BLaER1 (cell line): Measurements from ENCODE around the gene RHOJ.

ENCODE experiments used
- H3K27ac ChIP-seq: shearing (Covaris generic); formaldehyde crosslinking; 2 replicates; pipeline ENCODE4 v1.8.1; 2022
- H3K27me3 ChIP-seq: shearing (Covaris generic); formaldehyde crosslinking; 2 replicates; pipeline ENCODE4 v1.8.1; 2022
- H3K36me3 ChIP-seq: shearing (Covaris generic); formaldehyde crosslinking; 2 replicates; pipeline ENCODE4 v1.8.1; 2022
- H3K4me1 ChIP-seq: shearing (Covaris generic); formaldehyde crosslinking; 2 replicates; pipeline ENCODE4 v1.8.1; 2022
- H3K4me2 ChIP-seq: shearing (Covaris generic); formaldehyde crosslinking; 2 replicates; pipeline ENCODE4 v1.8.1; 2022
- H3K4me3 ChIP-seq: shearing (Covaris generic); formaldehyde crosslinking; 2 replicates; pipeline ENCODE4 v1.8.1; 2022
- H3K9ac ChIP-seq: shearing (Covaris generic); formaldehyde crosslinking; 2 replicates; pipeline ENCODE4 v1.8.1; 2022
- H3K9me3 ChIP-seq: shearing (Covaris generic); formaldehyde crosslinking; 2 replicates; pipeline ENCODE4 v1.8.1; 2022
- H4K20me1 ChIP-seq: shearing (Covaris generic); formaldehyde crosslinking; 2 replicates; pipeline ENCODE4 v1.8.1; 2022
- Cebpa-rat ChIP-seq: shearing (Covaris generic); IDR thresholded peaks from 2 replicates; pipeline ENCODE4 v1.8.1; 2022

RHOJ gene

DNA sequence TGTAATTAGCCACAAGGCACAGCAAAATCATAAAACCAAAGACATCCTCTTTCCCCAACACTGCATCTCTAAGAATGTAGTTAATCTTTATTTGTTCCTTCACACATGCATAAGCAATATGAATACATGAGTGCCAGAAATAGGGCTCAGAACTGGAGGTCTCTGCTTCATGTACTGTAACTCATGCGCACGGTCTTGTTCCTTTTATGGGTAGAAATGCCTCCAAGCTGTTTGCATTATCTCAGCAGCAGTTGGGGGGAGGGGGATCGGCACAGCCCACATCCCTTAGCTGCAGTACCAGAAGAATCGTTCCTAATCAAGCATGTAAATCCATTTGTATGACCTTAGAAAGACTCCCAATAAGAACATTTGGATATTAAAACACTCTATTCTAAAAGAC is 20.0 kb downstream of the RHOJ start:
- H3K9ac ChIP-seq: no peak overlapping the region
- no peaks in the 10 kb centered on the region for H3K9me3 ChIP-seq
- no peak overlapping the region for H3K27ac ChIP-seq
- no peaks in the 10 kb centered on the region for H3K4me1 ChIP-seq
- H3K4me3 ChIP-seq: no peak overlapping the region
- H3K36me3 ChIP-seq: no peaks in the 10 kb centered on the region
- H4K20me1 ChIP-seq: no peaks in the 10 kb centered on the region
- no peak for TF ChIP-seq Cebpa-rat
- no peak overlapping the region for H3K4me2 ChIP-seq
- H3K27me3 ChIP-seq: no peaks in the 10 kb centered on the region

DNA sequence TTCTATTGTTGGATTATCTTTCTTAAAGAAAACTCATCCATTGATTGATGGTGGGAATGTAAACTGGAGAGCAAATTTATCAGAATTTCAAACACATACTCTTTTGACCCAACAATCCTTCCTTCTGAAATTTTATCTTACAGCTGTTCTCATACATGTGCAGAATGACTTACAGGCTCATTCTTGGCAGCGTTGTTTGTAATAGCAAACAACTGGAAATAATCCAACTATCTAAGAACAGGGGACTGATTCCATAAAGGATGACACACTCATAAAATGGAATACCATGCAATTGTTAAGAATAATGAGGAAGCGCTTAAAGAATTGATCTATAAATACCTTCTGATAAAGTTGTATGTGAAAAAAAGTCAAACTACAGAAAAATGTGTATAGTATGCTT is 24.0 kb downstream of the RHOJ start:
- H3K4me1 ChIP-seq: no peaks in the 10 kb centered on the region

DNA sequence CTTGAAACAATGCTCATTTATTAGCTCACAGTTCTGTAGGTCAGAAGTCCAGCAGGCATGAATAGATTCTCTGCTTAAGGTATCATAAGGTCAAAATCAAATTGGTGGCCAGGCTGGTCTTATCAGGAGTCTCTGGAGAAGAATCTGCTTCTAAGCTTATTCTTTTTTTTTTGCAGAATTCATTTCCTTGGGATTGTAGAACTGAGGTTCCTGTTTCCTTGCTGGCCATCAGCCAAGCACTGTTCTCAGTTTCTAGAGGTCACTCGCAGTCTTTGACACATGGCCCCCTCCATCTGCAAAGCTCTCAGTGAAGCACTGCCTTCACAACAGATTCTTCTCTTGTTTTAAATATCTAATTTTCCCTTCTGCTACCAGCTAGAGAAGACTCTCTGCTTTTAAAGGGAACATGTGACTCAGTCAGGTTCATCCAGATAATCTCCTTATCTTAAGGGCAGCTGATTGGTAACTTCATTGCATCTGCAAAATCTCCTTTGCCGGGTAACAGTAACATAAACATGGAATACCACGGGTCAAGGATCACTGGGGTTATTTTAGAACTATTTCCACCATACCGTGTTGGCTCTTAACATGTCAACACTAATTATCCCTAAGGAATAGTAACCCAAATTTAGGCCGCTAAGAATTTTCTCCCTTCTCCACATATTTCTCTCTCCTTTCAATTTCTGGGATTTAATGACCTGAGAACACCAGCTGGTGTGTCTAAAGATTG is 25.3 kb downstream of the RHOJ start:
- no peaks in the 10 kb centered on the region for H3K9me3 ChIP-seq
- no peak overlapping the region for H3K9ac ChIP-seq
- H3K36me3 ChIP-seq: no peaks in the 10 kb centered on the region
- no peaks in the 10 kb centered on the region for H4K20me1 ChIP-seq
- H3K27me3 ChIP-seq: no peaks in the 10 kb centered on the region
- no peak overlapping the region for H3K4me3 ChIP-seq
- H3K4me2 ChIP-seq: no peak overlapping the region
- H3K4me1 ChIP-seq: no peaks in the 10 kb centered on the region
- no peak for TF ChIP-seq Cebpa-rat
- H3K27ac ChIP-seq: no peak overlapping the region

More for the DNA sequence above, 24.0 kb downstream of the RHOJ start:
- no peak overlapping the region for H3K4me3 ChIP-seq
- H3K4me2 ChIP-seq: no peak overlapping the region
- no peak for TF ChIP-seq Cebpa-rat
- no peaks in the 10 kb centered on the region for H3K9me3 ChIP-seq
- no peaks in the 10 kb centered on the region for H3K36me3 ChIP-seq
- H3K27ac ChIP-seq: no peak overlapping the region
- no peaks in the 10 kb centered on the region for H3K27me3 ChIP-seq
- H4K20me1 ChIP-seq: no peaks in the 10 kb centered on the region
- H3K9ac ChIP-seq: no peak overlapping the region

DNA sequence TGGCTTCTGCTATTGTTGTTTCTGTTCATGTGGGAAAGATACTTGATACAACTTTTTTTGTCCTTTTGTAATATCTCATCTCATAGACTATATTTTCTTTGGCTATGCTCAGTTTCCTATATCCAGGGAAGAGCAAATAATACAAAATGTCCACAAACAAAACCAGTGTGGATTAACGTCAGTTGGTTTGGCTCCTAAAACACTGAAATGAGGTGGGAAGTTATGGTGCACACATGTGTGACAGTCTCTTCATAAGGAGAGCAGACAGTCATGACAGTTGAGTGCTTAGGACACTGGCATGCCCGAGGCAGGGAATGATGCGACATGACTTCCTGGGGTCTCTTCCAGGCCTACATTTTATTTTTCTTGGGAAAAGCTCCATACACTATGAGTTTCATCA is 27.5 kb downstream of the RHOJ start:
- no peak for TF ChIP-seq Cebpa-rat
- no peaks in the 10 kb centered on the region for H3K9me3 ChIP-seq
- H4K20me1 ChIP-seq: no peaks in the 10 kb centered on the region
- H3K4me3 ChIP-seq: no peak overlapping the region
- no peaks in the 10 kb centered on the region for H3K27me3 ChIP-seq
- H3K36me3 ChIP-seq: no peaks in the 10 kb centered on the region
- H3K9ac ChIP-seq: no peak overlapping the region
- no peak overlapping the region for H3K27ac ChIP-seq
- no peak overlapping the region for H3K4me2 ChIP-seq
- no peaks in the 10 kb centered on the region for H3K4me1 ChIP-seq

DNA sequence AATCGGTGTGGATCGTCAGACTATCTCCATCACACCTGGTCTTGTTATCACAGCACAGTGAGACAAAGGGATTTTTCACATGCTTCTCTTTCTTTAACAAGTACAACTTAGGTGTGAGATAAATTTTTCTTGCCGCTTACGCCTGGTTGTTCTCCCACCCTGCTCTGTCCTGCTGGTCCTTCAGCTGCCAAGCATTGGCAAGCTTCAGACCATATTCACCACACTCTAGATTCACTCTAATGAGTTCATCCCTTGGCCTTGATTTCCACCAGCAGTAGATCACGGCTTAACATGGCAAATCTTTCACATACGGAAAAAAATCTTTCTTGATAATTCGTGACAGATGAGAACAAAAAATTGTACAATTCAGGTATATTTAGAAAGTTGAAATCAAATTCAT is 33.5 kb downstream of the RHOJ start:
- no peak for TF ChIP-seq Cebpa-rat
- Histone ChIP-seq H3K36me3 (no peaks in the 10 kb centered on the region), H3K4me3 (no peak overlapping the region), H3K4me2 (no peak overlapping the region), H3K9me3 (no peaks in the 10 kb centered on the region), H3K27ac (no peak overlapping the region), H3K9ac (no peak overlapping the region), H3K4me1 (no peaks in the 10 kb centered on the region), H4K20me1 (no peaks in the 10 kb centered on the region), H3K27me3 (no peaks in the 10 kb centered on the region)

DNA sequence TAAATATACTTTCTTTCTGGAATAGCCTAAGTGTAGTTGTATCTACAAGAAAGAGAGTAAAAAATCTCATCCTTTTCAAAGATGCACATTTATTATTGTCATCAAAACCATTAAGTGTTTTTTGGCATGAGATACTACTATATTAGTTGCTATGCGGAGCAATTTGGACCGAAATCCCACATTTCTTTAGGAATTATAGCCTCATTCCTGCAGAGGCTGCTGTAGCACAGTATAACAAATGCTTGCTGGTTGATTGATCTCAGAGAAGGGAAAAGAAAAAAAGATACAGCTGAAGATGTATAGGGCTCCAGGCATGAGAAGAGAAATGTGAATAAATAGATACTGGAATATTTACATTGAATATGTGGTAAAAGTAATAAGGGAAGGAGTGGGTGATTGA is 36.0 kb downstream of the RHOJ start:
- no peak for TF ChIP-seq Cebpa-rat

DNA sequence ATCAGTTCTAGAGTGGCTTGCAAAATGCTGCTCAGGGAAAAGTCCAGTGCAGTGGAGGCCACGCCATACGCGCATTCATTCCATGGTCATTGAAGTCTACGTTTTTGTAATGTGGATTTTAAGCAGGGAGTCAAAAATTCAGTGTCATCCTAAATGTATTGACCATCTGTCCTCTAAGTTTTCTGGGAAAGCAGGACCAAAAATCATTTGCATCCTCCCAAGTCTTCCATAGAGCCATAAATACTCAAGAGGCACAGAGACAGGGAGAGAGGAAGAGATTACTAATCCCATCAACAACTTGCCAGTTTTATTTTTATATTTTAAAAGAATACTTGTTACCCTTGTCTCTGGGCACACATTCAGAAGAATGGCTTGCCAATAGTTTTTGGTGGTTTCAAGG is 36.9 kb downstream of the RHOJ start:
- Histone ChIP-seq H4K20me1 (no peaks in the 10 kb centered on the region), H3K27me3 (no peaks in the 10 kb centered on the region), H3K4me1 (no peaks in the 10 kb centered on the region), H3K9ac (no peak overlapping the region), H3K4me3 (no peak overlapping the region), H3K4me2 (no peak overlapping the region), H3K9me3 (no peaks in the 10 kb centered on the region), H3K36me3 (no peaks in the 10 kb centered on the region), H3K27ac (no peak overlapping the region)
- no peak for TF ChIP-seq Cebpa-rat

More for the DNA sequence above, 36.0 kb downstream of the RHOJ start:
- Histone ChIP-seq H3K9me3 (no peaks in the 10 kb centered on the region), H3K27ac (no peak overlapping the region), H3K4me1 (no peaks in the 10 kb centered on the region), H3K4me3 (no peak overlapping the region), H4K20me1 (no peaks in the 10 kb centered on the region), H3K9ac (no peak overlapping the region), H3K27me3 (no peaks in the 10 kb centered on the region), H3K36me3 (no peaks in the 10 kb centered on the region), H3K4me2 (no peak overlapping the region)

DNA sequence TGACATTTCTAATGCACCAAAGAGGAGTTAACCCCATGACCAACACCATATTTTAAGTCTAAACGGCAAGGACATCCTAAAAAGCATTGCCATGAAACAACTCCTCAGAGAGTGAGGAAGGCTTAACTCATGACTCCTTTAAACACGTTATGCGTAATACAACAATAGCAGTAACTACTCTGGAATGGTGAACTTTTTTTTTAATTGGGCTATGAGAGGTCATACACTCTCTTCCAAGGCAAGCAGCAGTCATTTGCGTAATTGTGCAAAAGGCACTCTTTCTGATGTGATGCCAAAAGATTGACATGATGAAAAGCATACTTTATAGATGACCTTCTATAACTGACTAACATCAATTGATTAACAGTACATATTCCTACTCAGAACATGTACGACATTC is 39.4 kb downstream of the RHOJ start:
- Histone ChIP-seq H3K4me2 (no peak overlapping the region), H3K27me3 (no peaks in the 10 kb centered on the region), H3K36me3 (no peaks in the 10 kb centered on the region), H4K20me1 (no peaks in the 10 kb centered on the region), H3K27ac (no peak overlapping the region), H3K4me1 (no peaks in the 10 kb centered on the region), H3K9me3 (no peaks in the 10 kb centered on the region), H3K4me3 (no peak overlapping the region), H3K9ac (no peak overlapping the region)
- TF ChIP-seq Cebpa-rat: no peak

DNA sequence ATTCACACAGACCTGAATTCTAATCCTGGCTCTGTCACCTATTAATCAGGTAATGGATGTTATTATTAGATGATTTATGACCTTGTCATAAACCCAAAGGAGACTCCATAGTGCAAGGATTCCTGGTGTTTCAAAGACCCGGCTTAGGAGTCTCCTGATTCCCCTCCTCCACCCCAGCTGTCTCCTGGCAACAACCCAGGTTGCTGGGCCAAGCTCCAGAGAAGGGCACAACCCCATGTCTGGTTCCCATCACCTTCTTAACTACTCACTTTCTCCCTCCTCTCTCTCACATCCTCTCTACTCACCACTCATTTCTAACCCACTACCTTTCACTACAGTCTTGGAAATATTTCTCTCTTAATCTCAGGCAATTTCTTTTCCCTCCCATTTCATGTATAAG is 41.6 kb downstream of the RHOJ start:
- H3K9ac ChIP-seq: no peak overlapping the region
- H3K4me1 ChIP-seq: no peaks in the 10 kb centered on the region
- no peak for TF ChIP-seq Cebpa-rat
- no peak overlapping the region for H3K27ac ChIP-seq
- no peak overlapping the region for H3K4me2 ChIP-seq
- no peaks in the 10 kb centered on the region for H3K9me3 ChIP-seq
- no peak overlapping the region for H3K4me3 ChIP-seq
- no peaks in the 10 kb centered on the region for H3K36me3 ChIP-seq
- H3K27me3 ChIP-seq: no peaks in the 10 kb centered on the region
- no peaks in the 10 kb centered on the region for H4K20me1 ChIP-seq

DNA sequence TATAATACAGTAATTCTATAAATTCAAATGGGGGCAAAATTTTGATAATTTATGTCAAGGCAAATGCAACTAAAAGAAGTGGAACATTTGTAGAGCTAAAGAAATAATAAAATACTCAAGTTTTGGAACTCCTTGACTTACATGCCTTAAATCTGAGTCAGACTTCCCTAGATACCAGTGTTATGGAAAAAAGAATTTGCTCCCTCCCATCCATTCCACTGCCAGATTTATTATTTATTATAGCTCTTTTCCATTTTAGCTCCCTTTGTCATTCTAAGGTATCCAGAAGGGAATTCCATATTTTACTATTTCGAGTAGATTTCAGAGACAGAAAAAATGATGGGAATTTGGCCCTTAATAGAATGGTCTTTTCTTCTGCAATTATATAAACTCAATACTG is 44.0 kb downstream of the RHOJ start:
- Histone ChIP-seq H3K4me2 (no peak overlapping the region), H3K4me1 (no peaks in the 10 kb centered on the region), H3K36me3 (no peaks in the 10 kb centered on the region), H3K9me3 (no peaks in the 10 kb centered on the region), H3K4me3 (no peak overlapping the region), H4K20me1 (no peaks in the 10 kb centered on the region), H3K9ac (no peak overlapping the region), H3K27ac (no peak overlapping the region), H3K27me3 (no peaks in the 10 kb centered on the region)
- no peak for TF ChIP-seq Cebpa-rat

DNA sequence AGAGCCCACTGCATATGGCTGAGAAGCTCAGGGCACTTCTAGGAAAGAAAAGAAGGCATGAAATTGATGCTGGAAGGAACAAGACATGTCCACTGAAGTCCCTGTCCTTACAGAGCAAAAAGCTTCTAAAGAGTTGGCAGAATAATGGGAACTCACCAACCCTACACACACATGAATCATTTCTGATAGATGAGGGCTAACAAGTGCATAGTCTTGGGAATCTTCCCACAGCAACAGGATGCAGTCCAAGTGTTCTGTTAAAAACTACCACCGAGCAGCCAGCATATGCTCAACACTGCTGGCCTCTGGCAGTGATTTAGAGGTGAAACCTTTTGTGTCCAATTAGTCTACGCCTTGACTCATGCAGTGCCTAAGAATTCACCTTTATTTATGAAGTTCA is 44.8 kb downstream of the RHOJ start:
- no peaks in the 10 kb centered on the region for H4K20me1 ChIP-seq
- no peaks in the 10 kb centered on the region for H3K36me3 ChIP-seq
- no peak overlapping the region for H3K4me3 ChIP-seq
- H3K27me3 ChIP-seq: no peaks in the 10 kb centered on the region
- H3K27ac ChIP-seq: no peak overlapping the region
- H3K9me3 ChIP-seq: no peaks in the 10 kb centered on the region
- no peak overlapping the region for H3K4me2 ChIP-seq
- no peak for TF ChIP-seq Cebpa-rat
- no peaks in the 10 kb centered on the region for H3K4me1 ChIP-seq
- H3K9ac ChIP-seq: no peak overlapping the region
